Mononuclear cell (primary cell): Measurements from ENCODE around the gene GUCA2A. TPM values are rescaled to one million over a fixed set of nuclear protein-coding genes. Genes with fewer than 3 reads are reported as not detected.

ENCODE experiments used
- H3K27me3 ChIP-seq: 2 replicates; pipeline ENCODE4 v1.6.0; 2011; ENCODE audit warnings: low read length, control low read depth; ENCODE audit not compliant: insufficient read depth
- H3K4me1 ChIP-seq: 2 replicates; pipeline ENCODE4 v1.5.1; 2011; ENCODE audit warnings: mild to moderate bottlenecking, low read length, control low read depth; ENCODE audit not compliant: insufficient read depth
- H3K4me3 ChIP-seq: 2 replicates; pipeline ENCODE4 v1.5.1; 2011; ENCODE audit warnings: mild to moderate bottlenecking, low read length, moderate library complexity
- H3K9me3 ChIP-seq: 2 replicates; pipeline ENCODE4 v1.5.1; 2011; ENCODE audit warnings: low read depth, mild to moderate bottlenecking, control low read depth, low read length
- total RNA-seq: library from RNA; depleted of rRNA; stranded (reverse); fragments of >200 nt; gene quantifications from one replicate; pipeline ENCODE4 v1.2.3, GENCODE V29; 2012

The GUCA2A gene
- total RNA-seq, 1 donor, result not detected

DNA sequence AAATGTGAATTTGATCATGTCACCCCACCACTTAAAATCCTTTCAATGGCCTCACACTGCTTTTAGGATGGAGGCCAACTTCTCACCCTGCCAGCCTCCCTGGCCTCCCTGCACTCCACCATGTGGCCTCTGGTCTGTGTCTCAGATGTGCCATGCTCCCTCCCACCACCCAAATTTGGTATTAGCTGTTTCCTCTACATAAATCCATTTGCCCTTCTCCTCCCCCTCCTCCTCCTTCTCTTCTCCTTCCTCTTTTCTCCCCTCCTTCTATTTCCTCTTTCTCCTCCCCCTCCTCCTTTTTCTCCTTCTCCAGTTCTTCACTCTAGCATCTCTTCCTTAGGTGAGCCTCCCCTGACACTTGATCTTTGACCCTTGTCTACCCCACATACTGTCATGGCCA is 28.1 kb downstream of the GUCA2A start:
- no peak overlapping the region for H3K4me3 ChIP-seq
- H3K9me3 ChIP-seq, result no peaks in the 10 kb centered on the region
- H3K27me3 ChIP-seq, result no peaks in the 10 kb centered on the region
- H3K4me1 ChIP-seq, result no peaks in the 10 kb centered on the region

DNA sequence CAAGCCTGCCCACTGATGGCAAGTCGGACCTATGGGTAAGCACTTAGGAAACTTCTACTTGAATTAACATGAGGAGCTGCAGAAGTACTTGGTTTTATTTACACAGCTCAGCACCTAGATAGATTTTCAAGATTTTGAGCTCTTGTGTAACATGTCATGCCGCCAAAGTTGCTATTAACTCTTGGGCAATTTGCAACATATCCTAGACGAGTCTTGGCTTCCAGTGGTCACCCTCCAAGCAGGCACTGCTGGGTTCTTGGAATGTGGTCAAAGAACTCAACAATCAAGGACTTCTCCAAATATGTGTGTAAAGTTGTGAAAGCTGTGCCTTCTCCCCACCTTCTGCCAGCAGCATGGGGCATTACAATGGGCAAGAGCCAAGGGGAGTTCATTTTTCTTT is 29.1 kb downstream of the GUCA2A start:
- Histone ChIP-seq H3K4me3 (no peak overlapping the region), H3K9me3 (no peaks in the 10 kb centered on the region), H3K27me3 (no peaks in the 10 kb centered on the region), H3K4me1 (no peaks in the 10 kb centered on the region)

DNA sequence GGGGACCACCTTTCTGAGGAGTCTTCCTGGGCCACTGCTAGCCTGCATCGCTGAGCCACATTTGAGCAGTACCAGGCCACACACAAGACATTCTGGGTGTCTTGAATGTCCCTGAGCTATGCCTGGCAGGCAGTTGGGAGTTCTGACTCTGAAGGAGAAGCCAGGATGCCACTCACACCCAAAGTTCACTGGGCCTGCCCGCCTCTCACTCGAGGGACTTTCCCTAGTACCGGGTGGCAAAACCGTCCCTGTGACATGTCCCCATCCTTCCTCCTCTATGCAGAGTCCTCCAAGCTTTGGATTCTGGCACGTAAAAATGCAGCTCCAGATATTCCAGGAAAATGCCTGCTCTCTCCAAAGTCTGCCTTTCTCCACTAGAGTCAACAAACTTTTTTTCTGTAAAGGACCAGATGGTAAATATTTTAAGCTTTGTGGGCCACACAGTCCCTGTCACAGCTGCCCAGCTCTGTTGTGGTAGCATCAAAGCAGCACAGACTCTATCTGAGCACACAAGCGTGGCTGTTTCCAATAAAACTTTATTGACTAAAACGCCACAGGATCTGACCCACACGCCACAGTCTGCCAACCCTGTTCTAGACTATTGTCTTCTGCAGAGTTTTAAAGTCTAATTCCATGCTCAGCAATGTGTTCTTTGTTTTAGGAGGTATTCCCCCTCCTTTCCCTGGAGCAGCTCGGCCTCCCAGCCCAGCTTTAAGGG is 30.6 kb downstream of the GUCA2A start:
- no peaks in the 10 kb centered on the region for H3K4me1 ChIP-seq
- no peaks in the 10 kb centered on the region for H3K9me3 ChIP-seq
- H3K27me3 ChIP-seq, result no peaks in the 10 kb centered on the region
- H3K4me3 ChIP-seq, result no peak overlapping the region

DNA sequence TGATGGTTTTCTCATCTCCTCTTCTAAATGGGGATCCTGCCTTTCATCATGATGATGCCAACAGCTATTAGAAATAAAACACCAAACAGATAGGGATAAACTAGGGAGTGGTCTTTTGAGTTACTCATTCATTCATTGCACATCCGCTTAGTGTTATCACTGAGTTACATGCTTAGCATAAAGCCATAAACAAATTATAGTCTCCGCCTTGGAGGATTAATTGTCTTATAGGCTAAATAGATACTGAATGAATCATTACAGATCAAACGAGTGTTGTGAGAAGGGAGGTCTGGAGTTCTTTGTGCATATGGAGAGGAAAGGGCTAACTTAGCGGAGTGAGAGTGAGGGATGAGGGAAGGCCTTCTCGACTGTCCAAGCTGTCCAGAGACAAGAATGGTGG is 31.2 kb downstream of the GUCA2A start:
- no peak overlapping the region for H3K4me3 ChIP-seq
- no peaks in the 10 kb centered on the region for H3K9me3 ChIP-seq
- no peaks in the 10 kb centered on the region for H3K4me1 ChIP-seq
- H3K27me3 ChIP-seq, result no peaks in the 10 kb centered on the region

DNA sequence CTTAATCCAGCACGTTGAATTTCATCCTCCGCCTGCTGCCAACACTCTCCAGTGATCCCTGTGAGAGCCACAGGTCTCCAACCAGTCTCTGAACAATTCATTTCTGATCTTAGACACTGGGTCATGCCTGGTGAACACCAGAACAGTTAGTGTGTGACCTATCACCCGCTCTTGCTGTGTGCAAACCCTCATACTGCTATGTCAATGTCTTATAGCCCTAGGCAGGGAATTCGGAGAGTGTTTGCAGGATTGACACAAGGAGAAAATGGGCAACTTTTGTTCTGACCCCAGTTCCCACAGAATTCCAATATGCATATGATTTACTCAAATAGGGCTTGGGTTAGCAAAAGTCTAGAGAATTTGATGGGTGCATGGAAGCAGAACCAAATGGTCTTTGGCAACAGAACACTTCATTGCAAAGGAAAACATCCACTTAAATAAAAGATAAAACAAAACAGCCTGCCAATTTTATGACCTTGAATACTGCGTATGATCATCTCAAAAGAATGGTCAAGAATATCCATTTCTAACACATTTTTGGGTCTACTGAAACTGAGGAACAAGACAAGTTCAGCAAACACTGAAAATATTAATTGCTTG is 34.4 kb downstream of the GUCA2A start:
- Histone ChIP-seq H3K4me3 (no peak overlapping the region), H3K9me3 (no peaks in the 10 kb centered on the region), H3K4me1 (no peaks in the 10 kb centered on the region), H3K27me3 (no peaks in the 10 kb centered on the region)

DNA sequence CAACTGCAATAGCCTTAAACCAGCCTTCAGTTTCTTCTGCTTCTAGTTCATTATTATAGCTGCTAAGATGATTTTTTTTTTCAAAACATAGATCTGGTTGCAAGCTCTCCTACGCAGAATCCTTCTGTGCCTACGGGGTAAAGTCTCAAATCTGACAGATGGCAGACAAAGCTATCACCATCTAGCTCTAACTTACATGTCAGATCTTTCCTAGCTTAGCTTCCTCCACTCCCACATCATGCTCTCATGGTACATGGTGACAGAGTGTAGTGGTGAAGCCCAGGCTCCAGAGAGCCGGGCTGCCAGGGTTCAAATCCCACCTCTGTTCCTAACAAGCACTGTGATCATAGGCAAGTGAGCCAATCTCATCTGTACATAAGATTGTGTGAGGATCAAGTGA is 35.6 kb downstream of the GUCA2A start:
- Histone ChIP-seq H3K27me3 (no peaks in the 10 kb centered on the region), H3K9me3 (no peaks in the 10 kb centered on the region), H3K4me1 (no peaks in the 10 kb centered on the region), H3K4me3 (no peak overlapping the region)

DNA sequence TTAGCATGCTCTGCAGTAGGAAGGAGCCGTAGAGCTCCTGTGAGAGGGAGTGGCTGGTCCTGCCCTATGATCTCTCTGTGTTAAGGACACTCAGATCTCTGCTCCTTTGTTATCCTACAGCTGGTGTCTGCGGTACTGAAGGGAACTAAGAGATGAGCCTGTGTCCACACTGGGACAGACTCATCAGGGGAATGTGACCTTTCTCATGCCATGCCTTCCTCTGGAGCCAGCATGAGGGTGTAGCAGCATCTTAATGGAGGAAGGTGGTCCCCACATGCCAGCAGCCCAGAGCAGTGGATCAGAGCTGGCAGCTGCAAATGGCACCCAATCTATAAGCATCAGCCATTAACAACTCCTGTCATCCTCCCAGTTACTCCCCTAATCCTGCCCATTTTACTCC is 36.0 kb downstream of the GUCA2A start:
- no peaks in the 10 kb centered on the region for H3K9me3 ChIP-seq
- no peaks in the 10 kb centered on the region for H3K27me3 ChIP-seq
- H3K4me3 ChIP-seq, result no peak overlapping the region
- no peaks in the 10 kb centered on the region for H3K4me1 ChIP-seq

DNA sequence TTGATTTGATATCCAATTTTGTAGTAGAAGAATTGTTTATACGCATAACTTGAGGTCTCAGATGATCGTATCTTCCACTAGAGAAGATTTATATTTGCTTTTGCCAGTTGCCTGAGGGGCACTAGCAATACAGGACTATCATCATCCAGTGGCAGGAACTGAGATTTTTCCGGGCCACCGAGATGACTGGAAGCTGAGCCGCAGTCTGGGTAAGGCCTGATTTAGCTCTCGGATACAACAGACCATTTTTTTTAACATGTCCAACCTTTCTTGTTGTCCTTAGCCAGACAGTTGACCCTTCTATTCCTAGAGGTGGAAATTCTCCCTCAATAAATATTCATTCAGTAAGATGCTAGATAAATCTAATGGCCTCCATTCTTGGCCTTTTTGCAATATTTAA is 36.8 kb downstream of the GUCA2A start:
- Histone ChIP-seq H3K27me3 (no peaks in the 10 kb centered on the region), H3K9me3 (no peaks in the 10 kb centered on the region), H3K4me3 (no peak overlapping the region), H3K4me1 (no peaks in the 10 kb centered on the region)

DNA sequence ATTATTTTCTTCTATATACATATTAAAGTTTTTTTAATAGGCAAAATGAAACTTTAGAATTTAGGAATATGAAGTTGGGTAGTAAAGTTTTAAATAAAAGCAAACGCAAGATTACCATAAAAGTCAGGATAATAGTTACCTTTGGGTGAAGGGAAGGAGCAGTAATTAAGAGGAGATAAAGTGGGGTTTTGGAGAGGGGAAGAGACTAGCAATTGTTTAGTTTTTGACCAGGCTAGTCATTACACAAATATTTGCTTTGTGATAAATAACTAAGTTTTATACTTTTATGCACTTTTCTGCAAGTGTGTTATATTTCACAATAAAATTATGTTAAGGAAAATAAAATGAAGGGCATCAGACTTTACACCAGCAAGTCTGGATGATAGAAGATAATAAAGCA is 39.0 kb downstream of the GUCA2A start:
- H3K9me3 ChIP-seq, result no peaks in the 10 kb centered on the region
- no peaks in the 10 kb centered on the region for H3K4me1 ChIP-seq
- no peaks in the 10 kb centered on the region for H3K27me3 ChIP-seq
- H3K4me3 ChIP-seq, result no peak overlapping the region

DNA sequence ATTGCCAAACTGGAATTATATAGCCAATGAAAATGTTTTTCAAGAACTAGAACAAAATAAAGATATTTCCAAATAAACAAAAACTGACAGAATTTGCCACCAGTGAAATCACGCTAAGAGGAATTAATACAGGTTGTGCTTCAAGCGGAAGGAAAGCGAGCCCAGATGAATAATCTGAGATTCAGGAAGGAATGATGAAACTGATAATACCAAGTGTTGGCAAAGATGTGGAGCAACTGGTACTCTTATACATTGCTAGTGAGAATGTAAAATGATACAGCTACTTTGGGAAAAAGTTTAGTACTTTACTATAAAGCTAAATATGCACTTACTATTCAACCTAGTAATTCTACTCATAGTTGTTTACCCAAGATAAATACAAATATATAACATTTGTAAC is 42.1 kb downstream of the GUCA2A start:
- Histone ChIP-seq H3K4me1 (no peaks in the 10 kb centered on the region), H3K27me3 (no peaks in the 10 kb centered on the region)

DNA sequence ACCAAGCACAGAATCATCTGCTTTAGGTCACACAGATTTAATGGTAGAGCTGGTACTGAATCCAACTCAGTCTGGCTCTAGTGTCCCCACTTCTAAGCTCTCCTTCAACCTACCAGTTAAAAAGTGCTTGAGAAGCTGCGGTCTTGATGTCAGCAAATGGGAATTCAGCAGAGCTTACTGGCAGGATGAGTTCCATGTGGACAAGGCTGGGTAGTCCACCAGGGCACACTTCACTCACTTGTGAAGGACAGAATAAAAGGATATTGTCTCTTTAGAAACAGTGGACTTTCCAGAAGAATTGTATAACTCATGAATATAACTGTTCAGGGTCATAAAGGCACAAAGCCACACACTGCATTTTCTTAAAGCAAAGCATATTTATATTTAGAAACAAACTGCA is 46.4 kb downstream of the GUCA2A start:
- no peaks in the 10 kb centered on the region for H3K27me3 ChIP-seq
- no peak overlapping the region for H3K4me3 ChIP-seq
- no peaks in the 10 kb centered on the region for H3K9me3 ChIP-seq
- H3K4me1 ChIP-seq, result no peaks in the 10 kb centered on the region

More for the DNA sequence above, 42.1 kb downstream of the GUCA2A start:
- no peaks in the 10 kb centered on the region for H3K9me3 ChIP-seq
- H3K4me3 ChIP-seq, result no peak overlapping the region

DNA sequence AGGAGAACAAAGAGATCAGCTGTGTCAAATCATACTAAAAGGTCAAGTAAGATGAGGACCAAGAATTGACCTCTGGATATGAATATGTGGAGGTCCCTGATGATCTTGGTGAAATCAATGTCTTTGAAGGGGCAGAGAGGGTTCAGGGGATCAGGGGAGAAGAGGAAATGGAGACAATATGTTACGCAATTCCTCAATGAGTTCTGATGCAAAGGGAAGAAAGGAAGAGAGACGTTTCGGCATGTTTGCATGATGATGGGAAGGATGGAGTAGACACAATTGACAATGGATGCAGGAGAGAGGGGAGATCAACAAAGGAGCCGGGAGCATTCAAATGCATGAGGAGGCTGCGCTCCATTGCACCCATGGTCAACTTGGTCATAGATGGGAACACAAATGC is 47.3 kb downstream of the GUCA2A start:
- no peaks in the 10 kb centered on the region for H3K27me3 ChIP-seq
- H3K4me1 ChIP-seq, result no peaks in the 10 kb centered on the region
- no peak overlapping the region for H3K4me3 ChIP-seq
- H3K9me3 ChIP-seq, result no peaks in the 10 kb centered on the region

DNA sequence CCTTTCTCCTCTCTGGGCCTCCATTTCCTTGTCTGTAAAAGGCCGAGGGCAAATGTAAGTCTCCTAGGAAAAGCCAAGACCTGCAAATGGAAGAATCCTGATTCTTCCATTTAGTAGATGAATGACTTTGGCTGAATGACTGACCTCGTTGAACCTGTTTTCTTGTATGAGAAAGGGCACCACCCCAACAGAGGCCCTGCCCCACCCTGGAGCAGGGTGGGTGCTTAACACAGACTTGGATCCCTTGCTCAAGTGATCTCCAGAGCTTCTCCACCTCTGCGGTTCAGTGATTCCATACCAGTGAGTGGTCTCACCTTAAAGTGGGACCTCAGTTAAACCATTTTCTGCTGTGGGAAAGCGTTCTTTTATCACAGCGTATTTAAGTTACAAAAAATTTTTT is 50.3 kb downstream of the GUCA2A start:
- H3K4me3 ChIP-seq, result no peak overlapping the region
- no peaks in the 10 kb centered on the region for H3K4me1 ChIP-seq
- H3K27me3 ChIP-seq, result no peaks in the 10 kb centered on the region
- no peaks in the 10 kb centered on the region for H3K9me3 ChIP-seq
